ENCODE data around the gene SLC38A9. TPM values are rescaled to one million over a fixed set of nuclear protein-coding genes. Genes with fewer than 3 reads are reported as not detected.
A peak's percentile ranks its signal among the peaks of the same experiment; 100 is the strongest.

The SLC38A9 gene
- total and polyA plus RNA-seq, 7 donors: 2.4 to 56.5 (median 12.5) TPM

- Histone ChIP-seq H3K9me3 (no peaks in the 10 kb centered on the region), H3K4me1 (peaks cover 0 to 17% (median 15%) of the 10 kb centered on the region in 4 donors), H3K27ac (no peak overlapping the region), H3K27me3 (no peaks in the 10 kb centered on the region), H3K4me3 (no peak overlapping the region), H3K36me3 (peaks cover 0 to 11% (median 0%) of the 10 kb centered on the region in 4 donors)
- no peak for DNase-seq
- intact Hi-C loops (cut with DNase I): no loop called here
- TF ChIP-seq POLR2A (IDR thresholded peaks at IDR 0.05): no peak
- TF ChIP-seq EP300 (IDR thresholded peaks at IDR 0.05): no peak
- no peak for TF ChIP-seq CTCF (IDR thresholded peaks at IDR 0.05)
- TF ChIP-seq POLR2AphosphoS5 (IDR thresholded peaks at IDR 0.05): no peak
Observed at GRCh38 chr5:55708732-55709131, 3.4 kb downstream of the SLC38A9 start.

GRCh38 chr5:55706230-55706629, 5.9 kb downstream of the SLC38A9 start:
- Histone ChIP-seq H3K4me3 (no peak overlapping the region), H3K36me3 (peaks cover 0 to 13% (median 0%) of the 10 kb centered on the region in 4 donors), H3K27ac (no peak overlapping the region), H3K27me3 (no peaks in the 10 kb centered on the region), H3K9me3 (no peaks in the 10 kb centered on the region), H3K4me1 (peaks cover 0 to 15% (median 6%) of the 10 kb centered on the region in 4 donors)
- TF ChIP-seq EP300 (IDR thresholded peaks at IDR 0.05) (no peak), POLR2AphosphoS5 (IDR thresholded peaks at IDR 0.05) (no peak), POLR2A (IDR thresholded peaks at IDR 0.05) (no peak), CTCF (IDR thresholded peaks at IDR 0.05) (no peak)
- no peak for DNase-seq
- intact Hi-C loops (cut with DNase I): no loop called here

- no peak for DNase-seq
- TF ChIP-seq EP300 (IDR thresholded peaks at IDR 0.05) (no peak), CTCF (IDR thresholded peaks at IDR 0.05) (no peak), POLR2AphosphoS5 (IDR thresholded peaks at IDR 0.05) (no peak), POLR2A (IDR thresholded peaks at IDR 0.05) (no peak)
- intact Hi-C loops (cut with DNase I): no loop called here
- no peaks in the 10 kb centered on the region for H3K9me3 ChIP-seq
- no peak overlapping the region for H3K4me3 ChIP-seq
- peaks cover 0 to 20% (median 2%) of the 10 kb centered on the region in 4 donors for H3K4me1 ChIP-seq
- WGBS, 2 donors: 30 to 44% methylated on average over 1 of the region's 1 CpG
- H3K36me3 ChIP-seq: peaks cover 0 to 7% (median 0%) of the 10 kb centered on the region in 4 donors
- H3K27me3 ChIP-seq: no peaks in the 10 kb centered on the region
- no peak overlapping the region for H3K27ac ChIP-seq
Observed at GRCh38 chr5:55702598-55703345, 9.4 kb downstream of the SLC38A9 start.

GRCh38 chr5:55701462-55702103, 10.5 kb downstream of the SLC38A9 start:
- TF ChIP-seq EP300 (IDR thresholded peaks at IDR 0.05): no peak
- intact Hi-C loops (cut with DNase I): no loop called here
- H3K4me3 ChIP-seq: no peak overlapping the region
- DNase-seq: no peak
- peaks cover 0 to 11% (median 0%) of the 10 kb centered on the region in 4 donors for H3K36me3 ChIP-seq
- peaks cover 0 to 20% (median 2%) of the 10 kb centered on the region in 4 donors for H3K4me1 ChIP-seq
- H3K27ac ChIP-seq: peak overlapping the region in 2 of 4 donors; percentile 4 to 22
- no peaks in the 10 kb centered on the region for H3K27me3 ChIP-seq
- H3K9me3 ChIP-seq: no peaks in the 10 kb centered on the region
- WGBS, 2 donors: 85 to 89% methylated on average over 3 of the region's 3 CpGs

DNA sequence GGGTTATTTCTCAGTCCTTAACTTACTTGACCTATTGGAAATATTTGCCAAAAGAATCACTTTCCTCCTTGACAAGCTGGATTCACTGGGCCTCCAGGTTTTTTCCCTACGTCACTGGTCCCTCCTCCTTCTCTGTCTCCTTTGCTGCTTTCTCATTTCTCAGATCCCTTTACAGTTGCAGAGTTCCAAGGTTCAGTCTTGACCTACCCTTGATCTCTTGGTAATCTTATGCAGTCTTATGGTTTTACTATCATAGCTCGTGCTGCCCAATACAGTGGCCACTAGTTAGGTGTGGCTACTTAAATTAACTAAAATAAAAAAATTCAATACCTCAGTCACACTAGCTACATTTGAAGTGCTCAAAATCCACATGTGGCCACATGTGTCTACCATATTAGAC, 11.4 kb downstream of the SLC38A9 start:
- H3K4me3 ChIP-seq: no peak overlapping the region
- H3K9me3 ChIP-seq: no peaks in the 10 kb centered on the region
- no peak overlapping the region for H3K27ac ChIP-seq
- WGBS, 2 donors: 47 to 75% methylated on average over 1 to 2 of the region's 2 CpGs
- no peak for TF ChIP-seq CTCF (IDR thresholded peaks at IDR 0.05)
- no peaks in the 10 kb centered on the region for H3K27me3 ChIP-seq
- peaks cover 0 to 11% (median 0%) of the 10 kb centered on the region in 4 donors for H3K36me3 ChIP-seq
- intact Hi-C loops (cut with DNase I): no loop called here
- H3K4me1 ChIP-seq: peaks cover 0 to 20% (median 2%) of the 10 kb centered on the region in 4 donors
- no peak for DNase-seq
